Measurements from ENCODE around the gene VTI1A.

GRCh38 chr10:112724404-112724991 is 277.5 kb downstream of the VTI1A start:
- TF ChIP-seq CTCF (conservative IDR thresholded peaks at IDR 0.05; ENCODE audit: low read depth, low read length), result no peak
- no peak for TF ChIP-seq SMC3 (IDR thresholded peaks at IDR 0.05; ENCODE audit: low read depth, low read length)
- TF ChIP-seq MAFK (IDR thresholded peaks at IDR 0.05; ENCODE audit: low read depth, low read length), result no peak
- TF ChIP-seq CEBPB (IDR thresholded peaks at IDR 0.05; ENCODE audit: low read depth, low read length), result no peak
- no peak for TF ChIP-seq POLR2A (IDR thresholded peaks at IDR 0.05; ENCODE audit: low read depth, low read length)
- no peak for TF ChIP-seq MXI1 (IDR thresholded peaks at IDR 0.05; ENCODE audit: borderline replicate concordance, low read depth, low read length)
- TF ChIP-seq BHLHE40 (IDR thresholded peaks at IDR 0.05; ENCODE audit: low read depth, low read length), result no peak
- no peak for TF ChIP-seq FOS (IDR thresholded peaks at IDR 0.05; ENCODE audit: low read depth, low read length)
- TF ChIP-seq MAZ (IDR thresholded peaks at IDR 0.05; ENCODE audit: borderline replicate concordance, low read depth, low read length), result no peak
- no peak for TF ChIP-seq RAD21 (IDR thresholded peaks at IDR 0.05; ENCODE audit: low read length)
- TF ChIP-seq NFE2L2 (IDR thresholded peaks at IDR 0.05; ENCODE audit: low read depth, low read length), result no peak
- no peak for TF ChIP-seq RCOR1 (IDR thresholded peaks at IDR 0.05; ENCODE audit: insufficient replicate concordance, low read length)
- no peak for TF ChIP-seq RFX5 (IDR thresholded peaks at IDR 0.05; ENCODE audit: low read depth, low read length)

All from IMR-90 (cell line).